GM21737 (cell line): Measurements from ENCODE around the gene NTN5.
"Not testable (repeated sequence)": the region's sequence is repeated elsewhere in the genome, so short reads cannot be mapped to it uniquely, and the experiment has no call there.

Experiments used
- ATAC-seq: cut with Tn5 transposase; IDR thresholded peaks from one replicate; pipeline ENCODE4 v1.9.1; 2021; ENCODE audit warnings: mild to moderate bottlenecking, moderate library complexity; ENCODE audit not compliant: unreplicated experiment

Gene NTN5

GRCh38 chr19:48672994-48673393 lies at the start of gene NTN5:
Gene NTN5 (minus strand): TSS chr19:48673017. CDS start chr19:48670986, 2,031 bp downstream.
- no peak for ATAC-seq

- ATAC-seq, result no peak
These were observed 49.4 kb upstream of the NTN5 start for GRCh38 chr19:48722196-48722708.

GRCh38 chr19:48720613-48721296 lies 47.9 kb upstream of the NTN5 start:
- ATAC-seq, result peak; percentile 71

GRCh38 chr19:48720251-48720612 lies 47.4 kb upstream of the NTN5 start:
- no peak for ATAC-seq

GRCh38 chr19:48719263-48720171 lies 46.7 kb upstream of the NTN5 start, which contains the start of gene MAMSTR:
Gene MAMSTR (minus strand): TSS chr19:48719725. CDS start chr19:48719031, 694 bp downstream.
- ATAC-seq, result no peak

GRCh38 chr19:48718711-48719231 lies 46.0 kb upstream of the NTN5 start:
- ATAC-seq, result no peak

- not testable (repeated sequence) for ATAC-seq
These were observed 45.3 kb upstream of the NTN5 start for GRCh38 chr19:48718106-48718505.

- no peak for ATAC-seq
These were observed 43.9 kb upstream of the NTN5 start for GRCh38 chr19:48716562-48717291.

GRCh38 chr19:48715681-48716171 lies 42.9 kb upstream of the NTN5 start:
- ATAC-seq, result no peak

- no peak for ATAC-seq
These were observed 42.2 kb upstream of the NTN5 start for GRCh38 chr19:48714759-48715675.

- ATAC-seq, result peak; percentile 85
These were observed 41.3 kb upstream of the NTN5 start for GRCh38 chr19:48713864-48714755.

GRCh38 chr19:48713041-48713863 lies 40.4 kb upstream of the NTN5 start:
- ATAC-seq, result no peak

GRCh38 chr19:48711106-48711662 lies 38.4 kb upstream of the NTN5 start:
- no peak for ATAC-seq

GRCh38 chr19:48708471-48708870 lies 35.7 kb upstream of the NTN5 start:
- no peak for ATAC-seq

GRCh38 chr19:48705431-48705830 lies 32.6 kb upstream of the NTN5 start:
- no peak for ATAC-seq

- no peak for ATAC-seq
These were observed 30.5 kb upstream of the NTN5 start for GRCh38 chr19:48703316-48703715.

- no peak for ATAC-seq
These were observed 29.9 kb upstream of the NTN5 start for GRCh38 chr19:48702701-48703100.
